Kidney (tissue), 14 donors: ENCODE data around the gene MYLK2. TPM values are rescaled to one million over a fixed set of nuclear protein-coding genes. Genes with fewer than 3 reads are reported as not detected.

Experiments used
- DNase-seq, 5 donors: peaks; one replicate each; pipeline ENCODE4 v3.0.0-alpha.2; 2013 to 2020
- FAIRE-seq: peaks from 2 replicates; lab custom pipeline; 2012; peaks lifted over from hg19 to GRCh38; lab: Jason Lieb, UNC
- H3K27ac ChIP-seq, 2 donors: one replicate each; pipeline ENCODE4 v1.7.0; 2013; ENCODE audit warnings: low read depth in 2 of 2, low read length in 2 of 2, inconsistent platforms in 1 of 2
- H3K27me3 ChIP-seq: one replicate; pipeline ENCODE4 v1.7.1; 2013; ENCODE audit warnings: low read length, inconsistent platforms; ENCODE audit not compliant: control insufficient read depth, insufficient read depth
- H3K36me3 ChIP-seq, 3 donors: one replicate each; pipeline versions ENCODE4 v1.7.0 to v1.7.1; 2013; ENCODE audit warnings: low read length in 3 of 3, control low read depth in 1 of 3, inconsistent platforms in 1 of 3; ENCODE audit not compliant: insufficient read depth in 3 of 3, control insufficient read depth in 2 of 3
- H3K4me1 ChIP-seq, 3 donors: one replicate each; pipeline versions ENCODE4 v1.7.0 to v1.7.1; 2013; ENCODE audit warnings: low read length in 3 of 3, inconsistent platforms in 1 of 3, low read depth in 1 of 3; ENCODE audit not compliant: control insufficient read depth in 2 of 3, insufficient read depth in 2 of 3
- H3K4me3 ChIP-seq, 3 donors: one replicate each; pipeline versions ENCODE4 v1.7.0 to v1.8.1; 2013; ENCODE audit warnings: low read length in 3 of 3, control low read depth in 1 of 3, inconsistent platforms in 1 of 3
- H3K9ac ChIP-seq, 3 donors: one replicate each; pipeline versions ENCODE4 v1.7.0 to v1.7.1; 2013; ENCODE audit warnings: low read length in 3 of 3, control low read depth in 1 of 3, inconsistent platforms in 1 of 3
- H3K9me3 ChIP-seq, 3 donors: one replicate each; pipeline versions ENCODE4 v1.7.0 to v1.7.1; 2013; ENCODE audit warnings: low read length in 3 of 3, control low read depth in 1 of 3, inconsistent platforms in 1 of 3; ENCODE audit not compliant: control insufficient read depth in 2 of 3, insufficient read depth in 1 of 3
- CTCF ChIP-seq: IDR thresholded peaks from 3 replicates; pipeline ENCODE4 v1.5.1; 2012; ENCODE audit warnings: mild to moderate bottlenecking, moderate library complexity, borderline replicate concordance; ENCODE audit not compliant: insufficient read depth; ENCODE audit errors: extremely low read depth
- intact Hi-C: fragments of 100-400 bp; cut with DNase I; formaldehyde crosslinking; loops from one replicate; pipeline ENCODE4 v1.11.1; 2022
- polyA plus RNA-seq: library from polyadenylated mRNA; stranded (reverse); fragments of 350-450 nt; fragmentation: Illumina TruSeq; extraction: RNeasy Lipid Tissue Mini Kit (QIAGEN cat#74804); gene quantifications from one replicate; pipeline ENCODE4 v1.2.3, GENCODE V29; 2014; ENCODE audit warnings: low read depth, low replicate concordance; ENCODE audit not compliant: insufficient read depth
- total RNA-seq: library from RNA; stranded (reverse); fragmentation: NEBNext Ultra II Directional; extraction: Animal tissue kit (Norgen Biotek cat#: 25700); gene quantifications from one replicate; pipeline ENCODE4 v1.2.1, GENCODE V29; 2021
- donor health status: control.
- donor health status: control.
- donor health status: control.
- donor health status: control.
- donor health status: control.
- donor health status: DM: yes; HTN: yes; CAD: no.
- donor health status: Normal renal cell carcinoma (clear cell type).

MYLK2 gene
- total and polyA plus RNA-seq, 2 donors from 2014 or later, result not detected

GRCh38 chr20:31842471-31843157, 23.5 kb downstream of the MYLK2 start:
- no peak for TF ChIP-seq CTCF
- H3K36me3 ChIP-seq, result no peaks in the 10 kb centered on the region
- H3K9me3 ChIP-seq, result no peaks in the 10 kb centered on the region
- H3K4me1 ChIP-seq, result peaks cover 0 to 23% (median 6%) of the 10 kb centered on the region in 3 donors
- intact Hi-C loops, result no loop called here
- H3K9ac ChIP-seq, result no peak overlapping the region
- DNase-seq (peak; percentile 77 to 93 (median 81)), FAIRE-seq (no peak)
- H3K27ac ChIP-seq, result peak overlapping the region; percentile 69 to 78
- H3K27me3 ChIP-seq, result no peaks in the 10 kb centered on the region
- peak overlapping the region in 2 of 3 donors; percentile 36 to 55 for H3K4me3 ChIP-seq

- H3K27me3 ChIP-seq, result no peaks in the 10 kb centered on the region
- H3K9ac ChIP-seq, result peak overlapping the region in 1 of 3 donors; percentile 51
- DNase-seq (no peak), FAIRE-seq (no peak)
- H3K4me1 ChIP-seq, result peaks cover 0 to 22% (median 6%) of the 10 kb centered on the region in 3 donors
- intact Hi-C loops, result no loop called here
- H3K36me3 ChIP-seq, result no peaks in the 10 kb centered on the region
- no peaks in the 10 kb centered on the region for H3K9me3 ChIP-seq
- peak overlapping the region; percentile 69 to 78 for H3K27ac ChIP-seq
- peak overlapping the region in 1 of 3 donors; percentile 55 for H3K4me3 ChIP-seq
- no peak for TF ChIP-seq CTCF
These were observed 24.1 kb downstream of the MYLK2 start for GRCh38 chr20:31843288-31843687.

- FAIRE-seq (no peak), DNase-seq (no peak)
- Histone ChIP-seq H3K4me1 (peaks cover 0 to 21% (median 6%) of the 10 kb centered on the region in 3 donors), H3K27ac (peak overlapping the region; percentile 60 to 69), H3K27me3 (peaks cover under 1% of the 10 kb centered on the region), H3K9ac (peak overlapping the region in 1 of 3 donors; percentile 51), H3K9me3 (no peaks in the 10 kb centered on the region), H3K36me3 (no peaks in the 10 kb centered on the region), H3K4me3 (peak overlapping the region in 1 of 3 donors; percentile 55)
- intact Hi-C loops, result no loop called here
- TF ChIP-seq CTCF, result no peak
These were observed 24.7 kb downstream of the MYLK2 start for GRCh38 chr20:31843881-31844280.
